Upper lobe of left lung (tissue), 4 donors: ENCODE results near the gene CPNE5.

Experiments
- EP300 ChIP-seq, 4 donors: sonication (generic); formaldehyde crosslinking; IDR thresholded peaks; one replicate each; pipeline ENCODE4 v1.5.1; 2017; ENCODE audit warnings: antibody characterized with exemption in 4 of 4, control low read depth in 2 of 4
- POLR2A ChIP-seq, 4 donors: fragments of 450-650 bp; IDR thresholded peaks; one replicate each; pipeline ENCODE4 v1.5.1; 2016 to 2017; ENCODE audit warnings: antibody characterized with exemption in 4 of 4, mild to moderate bottlenecking in 2 of 4
- TF ChIP-seq, protein P1 (sequence below), 6 experiments: fragments of 450-650 bp in 4 of 6; fragments of 200-600 bp in 2 of 6; sonication (generic) in 2 of 6; IDR thresholded peaks; one replicate each; pipeline ENCODE4 v1.5.1; 2016 to 2019; ENCODE audit warnings: antibody characterized with exemption in 6 of 6

DNA sequence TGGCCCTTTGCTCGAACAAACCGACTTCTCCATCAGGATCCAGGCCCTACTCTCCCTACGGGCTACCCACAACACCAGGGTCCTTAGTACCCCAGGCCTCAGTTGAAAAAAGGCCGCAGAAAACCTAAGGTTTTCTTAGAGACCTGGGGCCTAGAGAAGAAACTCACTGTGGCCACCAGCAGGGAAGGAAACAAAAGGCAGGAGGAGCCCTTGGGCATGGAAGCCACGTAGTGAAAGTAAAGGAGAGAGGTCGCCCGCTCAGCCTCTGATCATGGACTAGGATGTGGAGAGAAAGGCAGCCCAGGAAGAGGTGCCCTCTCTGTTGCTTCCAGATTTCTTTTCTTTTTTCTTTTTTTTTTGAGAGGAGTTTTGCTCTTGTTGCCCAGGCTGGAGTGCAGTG lies 31.5 kb downstream of the CPNE5 start:
- TF ChIP-seq, protein P1, sequence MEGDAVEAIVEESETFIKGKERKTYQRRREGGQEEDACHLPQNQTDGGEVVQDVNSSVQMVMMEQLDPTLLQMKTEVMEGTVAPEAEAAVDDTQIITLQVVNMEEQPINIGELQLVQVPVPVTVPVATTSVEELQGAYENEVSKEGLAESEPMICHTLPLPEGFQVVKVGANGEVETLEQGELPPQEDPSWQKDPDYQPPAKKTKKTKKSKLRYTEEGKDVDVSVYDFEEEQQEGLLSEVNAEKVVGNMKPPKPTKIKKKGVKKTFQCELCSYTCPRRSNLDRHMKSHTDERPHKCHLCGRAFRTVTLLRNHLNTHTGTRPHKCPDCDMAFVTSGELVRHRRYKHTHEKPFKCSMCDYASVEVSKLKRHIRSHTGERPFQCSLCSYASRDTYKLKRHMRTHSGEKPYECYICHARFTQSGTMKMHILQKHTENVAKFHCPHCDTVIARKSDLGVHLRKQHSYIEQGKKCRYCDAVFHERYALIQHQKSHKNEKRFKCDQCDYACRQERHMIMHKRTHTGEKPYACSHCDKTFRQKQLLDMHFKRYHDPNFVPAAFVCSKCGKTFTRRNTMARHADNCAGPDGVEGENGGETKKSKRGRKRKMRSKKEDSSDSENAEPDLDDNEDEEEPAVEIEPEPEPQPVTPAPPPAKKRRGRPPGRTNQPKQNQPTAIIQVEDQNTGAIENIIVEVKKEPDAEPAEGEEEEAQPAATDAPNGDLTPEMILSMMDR (IDR thresholded peaks at IDR 0.05): no peak
- TF ChIP-seq POLR2A (IDR thresholded peaks at IDR 0.05) (no peak), EP300 (IDR thresholded peaks at IDR 0.05) (no peak)
